ENCODE results near the gene PRKCZ.

The PRKCZ gene

DNA sequence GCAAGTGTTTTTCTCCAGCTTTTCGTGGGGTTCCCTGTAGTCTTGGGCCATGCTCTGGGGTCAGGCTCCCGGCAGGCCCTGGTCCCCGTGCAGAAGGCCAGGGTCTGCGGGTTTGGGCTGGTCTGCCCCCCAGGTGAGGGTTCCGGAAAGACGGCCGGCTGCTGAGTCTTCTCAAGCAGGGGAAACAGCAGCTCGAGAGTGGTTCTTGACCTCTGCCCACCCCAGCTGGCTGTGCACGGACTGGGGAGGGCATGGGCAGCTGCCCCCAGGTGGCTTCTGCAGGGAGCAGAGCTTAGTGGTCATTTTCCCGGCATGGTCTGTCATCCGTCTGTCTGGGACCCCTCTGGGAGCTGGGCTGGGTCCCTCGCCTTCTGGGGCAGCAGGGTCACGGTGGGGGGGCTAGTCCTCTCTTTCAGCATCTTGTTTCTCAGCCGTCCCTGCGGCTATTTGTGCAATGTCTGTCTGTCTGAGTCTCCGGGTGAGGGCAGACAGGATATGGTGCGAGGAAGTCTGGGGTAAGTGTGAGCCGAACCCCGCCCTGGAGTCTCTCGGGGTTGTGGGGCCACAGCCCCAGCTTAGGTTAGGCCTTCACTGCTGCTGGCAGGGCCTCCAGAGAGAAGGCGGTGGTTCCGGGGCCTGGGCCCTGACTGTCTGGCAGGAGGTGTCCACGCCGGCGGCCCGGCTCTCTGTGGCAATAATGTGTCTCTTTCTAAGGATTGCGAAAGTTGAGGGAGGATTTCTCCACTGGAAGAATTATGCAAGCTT is 184.0 kb downstream of the PRKCZ start:
- DNase-seq: no peak

DNA sequence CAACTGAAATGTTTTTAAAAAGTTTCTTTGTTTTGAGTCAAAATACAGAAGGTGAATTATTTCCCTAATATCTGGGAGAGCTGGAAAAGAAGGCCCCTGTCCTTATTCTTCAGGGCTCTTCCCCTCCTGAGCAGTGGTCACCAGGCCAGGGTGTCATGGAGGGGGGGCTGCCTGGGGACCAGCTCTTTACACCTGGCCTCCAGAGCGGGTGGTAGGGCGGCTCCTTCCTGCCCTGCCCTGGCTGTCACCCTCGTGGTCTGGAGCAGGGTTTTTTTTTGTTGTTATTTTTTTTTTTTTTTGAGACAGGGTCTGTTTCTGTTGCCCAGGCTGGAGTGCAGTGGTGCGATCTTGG is 184.5 kb downstream of the PRKCZ start:
- no peak for DNase-seq
